Calu3 (cell line): ENCODE results near the gene EDN3. TPM values are rescaled to one million over a fixed set of nuclear protein-coding genes. Genes with fewer than 3 reads are reported as not detected.

ENCODE experiments used
- BruUV-seq: library from RNA; stranded (reverse); fragments of 400-500 nt; replicated peaks from 2 replicates; lab custom pipeline; 2021; lab: Mats Ljungman, UMichigan
- CTCF ChIA-PET: fragments of 300-600 bp; sonication (Branson Sonifier 250); formaldehyde crosslinking; loops from one replicate; lab custom pipeline; 2022; ENCODE audit warnings: antibody characterized with exemption; lab: Charles Lee
- DNase-seq: peaks from one replicate; pipeline ENCODE4 v3.0.0; 2022
- H3K27ac Mint-ChIP-seq: one replicate; pipeline ENCODE4 v1.8.0; 2022; ENCODE audit warnings: mixed read lengths; ENCODE audit not compliant: unreplicated experiment
- H3K27me3 Mint-ChIP-seq: one replicate; pipeline ENCODE4 v1.8.0; 2022; ENCODE audit warnings: mixed read lengths; ENCODE audit not compliant: unreplicated experiment
- H3K36me3 Mint-ChIP-seq: one replicate; pipeline ENCODE4 v1.8.0; 2022; ENCODE audit warnings: mild to moderate bottlenecking, moderate library complexity, mixed read lengths; ENCODE audit not compliant: insufficient read depth, unreplicated experiment
- H3K4me1 Mint-ChIP-seq: one replicate; pipeline ENCODE4 v1.8.0; 2022; ENCODE audit warnings: mild to moderate bottlenecking, low read depth, mixed read lengths; ENCODE audit not compliant: unreplicated experiment
- H3K4me3 Mint-ChIP-seq: one replicate; pipeline ENCODE4 v1.8.0; 2022; ENCODE audit warnings: mild to moderate bottlenecking, low read depth, moderate library complexity, mixed read lengths; ENCODE audit not compliant: unreplicated experiment
- H3K9me3 Mint-ChIP-seq: one replicate; pipeline ENCODE4 v1.8.0; 2022; ENCODE audit warnings: low read depth, mixed read lengths; ENCODE audit not compliant: unreplicated experiment
- intact Hi-C: fragments of 100-400 bp; cut with micrococcal nuclease; formaldehyde crosslinking; loops from one replicate; pipeline ENCODE4 v1.10.0; 2022; ENCODE audit not compliant: unreplicated experiment
- total RNA-seq: library from RNA; stranded (reverse); gene quantifications from 2 replicates; pipeline ENCODE4 v1.2.3, GENCODE V29; 2022
- TF ChIP-seq, protein P1 (sequence below): fragments of 200-600 bp; IDR thresholded peaks from one replicate; pipeline ENCODE4 v1.8.0; 2022; ENCODE audit warnings: antibody characterized with exemption; ENCODE audit not compliant: unreplicated experiment

EDN3 gene
- total RNA-seq, 1 experiment from 2014 or later, result not detected

GRCh38 chr20:59324521-59325141, 24.2 kb downstream of the EDN3 start:
- no TSS peak for BruUV-seq

DNA sequence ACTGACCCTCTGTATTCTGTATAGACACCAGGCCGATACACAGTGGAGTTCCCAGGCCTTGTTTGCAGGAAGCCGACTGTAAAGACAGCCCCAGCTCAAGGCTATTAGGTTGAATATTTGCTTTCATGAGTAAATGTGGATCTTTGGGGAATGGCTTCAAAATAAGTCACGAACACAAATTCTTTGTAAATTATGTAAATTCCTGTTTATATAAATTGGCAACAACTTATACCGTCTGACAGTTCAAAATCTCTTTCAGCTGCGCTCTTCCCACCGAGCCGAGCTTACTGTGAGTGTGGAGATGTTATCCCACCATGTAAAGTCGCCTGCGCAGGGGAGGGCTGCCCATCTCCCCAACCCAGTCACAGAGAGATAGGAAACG, 24.7 kb downstream of the EDN3 start:
- CTCF ChIA-PET, result no interaction called here
- intact Hi-C loops, result no loop called here
- BruUV-seq, result no TSS peak

More at GRCh38 chr20:59324521-59325141, 24.2 kb downstream of the EDN3 start:
- Mint-ChIP-seq H3K4me3 (no peak overlapping the region), H3K27ac (no peak overlapping the region), H3K4me1 (no peaks in the 10 kb centered on the region), H3K9me3 (no peaks in the 10 kb centered on the region), H3K36me3 (no peaks in the 10 kb centered on the region), H3K27me3 (peaks cover 100% of the 10 kb centered on the region)
- TF ChIP-seq, protein P1, sequence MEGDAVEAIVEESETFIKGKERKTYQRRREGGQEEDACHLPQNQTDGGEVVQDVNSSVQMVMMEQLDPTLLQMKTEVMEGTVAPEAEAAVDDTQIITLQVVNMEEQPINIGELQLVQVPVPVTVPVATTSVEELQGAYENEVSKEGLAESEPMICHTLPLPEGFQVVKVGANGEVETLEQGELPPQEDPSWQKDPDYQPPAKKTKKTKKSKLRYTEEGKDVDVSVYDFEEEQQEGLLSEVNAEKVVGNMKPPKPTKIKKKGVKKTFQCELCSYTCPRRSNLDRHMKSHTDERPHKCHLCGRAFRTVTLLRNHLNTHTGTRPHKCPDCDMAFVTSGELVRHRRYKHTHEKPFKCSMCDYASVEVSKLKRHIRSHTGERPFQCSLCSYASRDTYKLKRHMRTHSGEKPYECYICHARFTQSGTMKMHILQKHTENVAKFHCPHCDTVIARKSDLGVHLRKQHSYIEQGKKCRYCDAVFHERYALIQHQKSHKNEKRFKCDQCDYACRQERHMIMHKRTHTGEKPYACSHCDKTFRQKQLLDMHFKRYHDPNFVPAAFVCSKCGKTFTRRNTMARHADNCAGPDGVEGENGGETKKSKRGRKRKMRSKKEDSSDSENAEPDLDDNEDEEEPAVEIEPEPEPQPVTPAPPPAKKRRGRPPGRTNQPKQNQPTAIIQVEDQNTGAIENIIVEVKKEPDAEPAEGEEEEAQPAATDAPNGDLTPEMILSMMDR, result no peak
- intact Hi-C loops, result no loop called here
- CTCF ChIA-PET, result interaction anchor here (1.3 kb wide), 1 partner anchor 131 kb away, joined by 4 read pairs; no protein-coding TSS in a partner anchor
- no peak for DNase-seq

GRCh38 chr20:59326188-59326587, 25.8 kb downstream of the EDN3 start:
- no peaks in the 10 kb centered on the region for H3K36me3 Mint-ChIP-seq
- TF ChIP-seq, protein P1, result no peak
- no TSS peak for BruUV-seq
- no peaks in the 10 kb centered on the region for H3K9me3 Mint-ChIP-seq
- peaks cover 100% of the 10 kb centered on the region for H3K27me3 Mint-ChIP-seq
- DNase-seq, result no peak
- H3K27ac Mint-ChIP-seq, result no peak overlapping the region
- intact Hi-C loops, result no loop called here
- H3K4me1 Mint-ChIP-seq, result no peaks in the 10 kb centered on the region
- no peak overlapping the region for H3K4me3 Mint-ChIP-seq
- CTCF ChIA-PET, result no interaction called here

More for the DNA sequence above, 24.7 kb downstream of the EDN3 start:
- Mint-ChIP-seq H3K27me3 (peaks cover 100% of the 10 kb centered on the region), H3K36me3 (no peaks in the 10 kb centered on the region), H3K4me1 (no peaks in the 10 kb centered on the region), H3K27ac (no peak overlapping the region), H3K9me3 (no peaks in the 10 kb centered on the region), H3K4me3 (no peak overlapping the region)
- TF ChIP-seq, protein P1, result no peak
- no peak for DNase-seq

DNA sequence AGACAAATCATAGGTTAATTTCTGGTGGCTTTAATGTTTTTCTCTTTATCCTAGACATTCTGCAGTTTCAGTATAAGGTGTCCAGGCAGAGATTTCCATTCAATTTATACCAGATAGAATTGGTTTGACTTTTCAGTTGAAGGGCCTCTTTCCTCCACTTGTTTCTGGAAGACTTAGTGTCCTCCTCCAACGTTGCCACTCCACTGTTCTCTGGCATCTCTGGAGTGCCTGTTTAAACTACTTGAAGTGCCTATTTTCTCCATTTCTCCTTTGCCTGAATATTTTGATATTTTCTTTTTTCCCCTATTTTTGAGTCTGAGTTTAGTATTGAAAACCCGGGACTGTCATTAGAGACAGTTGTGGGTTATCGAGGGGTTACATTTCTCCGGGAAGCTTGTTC, 27.7 kb downstream of the EDN3 start:
- H3K4me3 Mint-ChIP-seq, result no peak overlapping the region
- TF ChIP-seq, protein P1, result no peak
- H3K4me1 Mint-ChIP-seq, result no peaks in the 10 kb centered on the region
- H3K27ac Mint-ChIP-seq, result no peak overlapping the region
- DNase-seq, result no peak
- BruUV-seq, result no TSS peak
- peaks cover 100% of the 10 kb centered on the region for H3K27me3 Mint-ChIP-seq
- H3K9me3 Mint-ChIP-seq, result no peaks in the 10 kb centered on the region
- intact Hi-C loops, result no loop called here
- CTCF ChIA-PET, result no interaction called here
- H3K36me3 Mint-ChIP-seq, result no peaks in the 10 kb centered on the region
